ENCODE measurements around the gene HSPA12B. TPM values are rescaled to one million over a fixed set of nuclear protein-coding genes. Genes with fewer than 3 reads are reported as not detected.

HSPA12B gene
- total RNA-seq, 1 donor = 0.18 TPM

- TF ChIP-seq, protein P1, sequence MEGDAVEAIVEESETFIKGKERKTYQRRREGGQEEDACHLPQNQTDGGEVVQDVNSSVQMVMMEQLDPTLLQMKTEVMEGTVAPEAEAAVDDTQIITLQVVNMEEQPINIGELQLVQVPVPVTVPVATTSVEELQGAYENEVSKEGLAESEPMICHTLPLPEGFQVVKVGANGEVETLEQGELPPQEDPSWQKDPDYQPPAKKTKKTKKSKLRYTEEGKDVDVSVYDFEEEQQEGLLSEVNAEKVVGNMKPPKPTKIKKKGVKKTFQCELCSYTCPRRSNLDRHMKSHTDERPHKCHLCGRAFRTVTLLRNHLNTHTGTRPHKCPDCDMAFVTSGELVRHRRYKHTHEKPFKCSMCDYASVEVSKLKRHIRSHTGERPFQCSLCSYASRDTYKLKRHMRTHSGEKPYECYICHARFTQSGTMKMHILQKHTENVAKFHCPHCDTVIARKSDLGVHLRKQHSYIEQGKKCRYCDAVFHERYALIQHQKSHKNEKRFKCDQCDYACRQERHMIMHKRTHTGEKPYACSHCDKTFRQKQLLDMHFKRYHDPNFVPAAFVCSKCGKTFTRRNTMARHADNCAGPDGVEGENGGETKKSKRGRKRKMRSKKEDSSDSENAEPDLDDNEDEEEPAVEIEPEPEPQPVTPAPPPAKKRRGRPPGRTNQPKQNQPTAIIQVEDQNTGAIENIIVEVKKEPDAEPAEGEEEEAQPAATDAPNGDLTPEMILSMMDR (IDR thresholded peaks at IDR 0.05; ENCODE audit: insufficient read depth, low read length) = peak; percentile 63
- peak within 1 kb of the TSS; percentile 96 for H3K4me3 ChIP-seq (ENCODE audit: low read depth, low read length)
- peak; percentile 95 for DNase-seq (ENCODE audit: low read depth)
These were observed 63.3 kb downstream of the HSPA12B start, which contains the start of gene CDC25B for GRCh38 chr20:3795511-3796468. CDC25B (plus strand) TSS chr20:3796310; CDS start chr20:3796532, 222 bp downstream.

GRCh38 chr20:3796477-3797225 lies 64.2 kb downstream of the HSPA12B start:
- peak overlapping the region; percentile 96 for H3K4me3 ChIP-seq (ENCODE audit: low read depth, low read length)
- TF ChIP-seq, protein P1 (IDR thresholded peaks at IDR 0.05; ENCODE audit: insufficient read depth, low read length) = no peak
- DNase-seq (ENCODE audit: low read depth) = no peak

- peak overlapping the region; percentile 96 for H3K4me3 ChIP-seq (ENCODE audit: low read depth, low read length)
- DNase-seq (ENCODE audit: low read depth) = no peak
- TF ChIP-seq, protein P1 (IDR thresholded peaks at IDR 0.05; ENCODE audit: insufficient read depth, low read length) = no peak
These were observed 64.7 kb downstream of the HSPA12B start for GRCh38 chr20:3797226-3797545.

- TF ChIP-seq, protein P1 (IDR thresholded peaks at IDR 0.05; ENCODE audit: insufficient read depth, low read length) = no peak
- H3K4me3 ChIP-seq (ENCODE audit: low read depth, low read length) = peak overlapping the region; percentile 96
- no peak for DNase-seq (ENCODE audit: low read depth)
These were observed 65.3 kb downstream of the HSPA12B start for GRCh38 chr20:3797592-3798372.

DNA sequence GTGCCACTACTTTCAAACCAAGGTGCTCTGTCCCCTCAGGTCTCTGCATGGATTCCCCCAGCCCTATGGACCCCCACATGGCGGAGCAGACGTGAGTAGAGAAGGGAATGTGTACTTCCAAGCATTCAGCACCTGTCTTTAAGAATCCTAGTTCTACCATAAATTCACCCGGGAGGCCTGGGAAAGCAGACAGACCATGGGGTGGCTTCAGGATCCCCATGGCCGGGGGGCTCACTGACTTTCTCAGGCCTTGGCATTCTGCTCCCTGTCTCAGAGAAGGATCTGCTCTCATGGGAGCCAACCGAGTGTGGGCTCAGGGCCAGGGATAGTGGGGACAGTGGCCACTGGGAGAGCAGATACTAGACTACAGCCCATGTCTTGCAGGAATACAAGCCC lies 65.9 kb downstream of the HSPA12B start:
- no peak for DNase-seq (ENCODE audit: low read depth)
- H3K4me3 ChIP-seq (ENCODE audit: low read depth, low read length) = peak overlapping the region; percentile 96

DNA sequence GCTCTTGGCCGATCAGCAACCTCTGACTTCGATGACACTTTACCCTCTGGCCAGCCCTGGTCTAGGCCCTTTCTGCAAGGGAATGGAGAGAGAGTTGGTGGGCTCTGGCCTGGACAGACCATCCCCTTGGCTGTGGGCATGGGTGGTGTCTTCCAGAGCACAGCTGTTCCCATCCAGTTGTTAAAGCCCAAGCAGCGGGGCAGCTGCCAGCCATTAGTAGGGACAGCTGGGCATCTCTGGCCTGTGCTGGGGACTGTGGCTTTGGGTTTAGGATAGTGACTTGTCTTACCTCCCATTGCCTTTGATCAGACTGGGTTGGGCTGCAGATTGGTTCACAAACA lies 66.4 kb downstream of the HSPA12B start:
- no peak for DNase-seq (ENCODE audit: low read depth)
- TF ChIP-seq, protein P1 (IDR thresholded peaks at IDR 0.05; ENCODE audit: insufficient read depth, low read length) = no peak
- H3K4me3 ChIP-seq (ENCODE audit: low read depth, low read length) = peak overlapping the region; percentile 96

More for the DNA sequence above, 65.9 kb downstream of the HSPA12B start:
- TF ChIP-seq, protein P1 (IDR thresholded peaks at IDR 0.05; ENCODE audit: insufficient read depth, low read length) = no peak

Measured in fibroblast of the aortic adventitia (primary cell).